ENCODE results near the gene CCL27.
A peak's percentile ranks its signal among the peaks of the same experiment; 100 is the strongest.

CCL27 gene

DNA sequence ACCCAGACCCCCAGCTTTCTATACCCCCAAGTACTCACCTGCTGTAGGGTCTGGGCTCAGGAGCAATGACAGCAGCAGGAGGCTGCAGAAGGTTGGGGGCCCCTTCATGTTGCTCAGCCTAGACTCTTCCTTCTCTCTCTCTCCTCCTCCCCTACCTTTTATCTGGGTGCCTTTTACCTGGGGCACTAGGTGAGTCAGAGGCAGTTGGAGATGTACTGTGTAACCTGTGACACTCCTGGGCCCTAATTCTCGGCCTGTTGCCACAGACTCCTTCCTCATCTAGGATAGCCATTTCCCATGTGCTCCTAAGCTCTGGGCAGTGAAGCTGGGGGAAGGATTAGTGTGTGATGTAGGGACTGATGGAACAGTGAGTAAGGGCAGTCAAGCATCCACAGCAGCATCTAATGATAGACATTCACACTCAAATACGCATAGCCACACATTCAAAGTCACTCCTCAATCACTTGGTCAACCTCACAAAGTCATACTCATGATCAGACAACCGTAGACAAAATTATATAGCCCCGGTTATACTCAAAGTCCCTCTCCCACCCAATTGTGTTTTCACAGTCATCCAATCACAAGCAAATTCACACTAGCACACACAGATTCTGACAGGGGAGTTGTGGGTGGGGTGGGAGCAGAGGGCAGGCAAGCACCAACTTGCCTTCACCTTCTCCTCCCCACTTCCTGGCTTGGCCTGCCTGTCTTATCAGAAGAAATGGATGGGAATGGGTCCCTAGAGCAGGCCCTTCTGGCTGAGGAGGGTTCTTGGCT is at the start of gene CCL27:
Gene CCL27 (minus strand): TSS at position 132 of the 777 bp plus-strand sequence. CDS start 24 bp downstream, at position 108.
- DNase-seq (ENCODE audit: low spot score) = no peak

- DNase-seq (ENCODE audit: low spot score) = no peak
Measured at GRCh38 chr9:34712140-34712539, 49.7 kb upstream of the CCL27 start.

DNA sequence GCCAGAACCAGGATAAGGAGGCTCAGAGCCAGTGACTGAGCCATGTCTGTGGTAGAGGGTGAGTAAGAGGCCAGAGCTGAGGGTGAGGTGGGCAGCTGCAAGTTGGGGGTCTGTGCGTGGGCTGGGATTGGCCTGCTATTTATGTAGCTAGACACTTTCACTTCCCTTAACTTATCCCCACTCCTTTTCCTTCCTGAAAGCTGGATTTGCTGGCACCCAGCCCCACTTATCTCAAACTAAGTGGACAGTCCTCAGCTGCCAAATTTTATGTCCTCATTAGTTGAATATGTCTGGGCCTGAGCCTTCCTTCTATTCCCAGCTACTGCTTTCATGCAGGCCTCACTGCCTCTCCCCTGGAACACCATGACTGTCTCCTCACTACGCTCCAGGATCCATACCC is 47.6 kb upstream of the CCL27 start, which contains the start of gene CCL21:
Gene CCL21 (minus strand): TSS at position 114 of the 400 bp plus-strand sequence. CDS start 70 bp downstream, at position 44.
- no peak for DNase-seq (ENCODE audit: low spot score)

- DNase-seq (ENCODE audit: low spot score) = no peak
Measured at GRCh38 chr9:34709196-34709978, 46.9 kb upstream of the CCL27 start.

DNA sequence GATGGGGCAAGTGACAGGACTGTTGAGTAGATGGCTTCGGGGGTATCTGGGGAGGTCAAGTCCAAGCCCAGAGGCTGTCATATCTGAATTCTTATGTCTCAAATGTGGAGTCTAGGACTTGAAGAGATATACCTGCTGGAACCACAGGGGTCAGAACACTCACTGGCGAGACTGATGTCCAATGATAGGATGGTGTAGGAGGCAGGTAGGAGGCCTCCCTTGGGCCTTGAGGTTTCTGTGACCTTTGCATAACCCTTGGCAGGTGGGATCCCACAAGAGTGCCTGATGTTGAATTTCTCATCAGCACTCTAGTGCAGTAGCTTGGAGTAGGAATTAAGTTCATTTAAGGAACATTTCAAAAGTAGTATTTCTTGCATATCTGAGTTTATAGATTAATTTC is 44.7 kb upstream of the CCL27 start:
- DNase-seq (ENCODE audit: low spot score) = no peak

DNA sequence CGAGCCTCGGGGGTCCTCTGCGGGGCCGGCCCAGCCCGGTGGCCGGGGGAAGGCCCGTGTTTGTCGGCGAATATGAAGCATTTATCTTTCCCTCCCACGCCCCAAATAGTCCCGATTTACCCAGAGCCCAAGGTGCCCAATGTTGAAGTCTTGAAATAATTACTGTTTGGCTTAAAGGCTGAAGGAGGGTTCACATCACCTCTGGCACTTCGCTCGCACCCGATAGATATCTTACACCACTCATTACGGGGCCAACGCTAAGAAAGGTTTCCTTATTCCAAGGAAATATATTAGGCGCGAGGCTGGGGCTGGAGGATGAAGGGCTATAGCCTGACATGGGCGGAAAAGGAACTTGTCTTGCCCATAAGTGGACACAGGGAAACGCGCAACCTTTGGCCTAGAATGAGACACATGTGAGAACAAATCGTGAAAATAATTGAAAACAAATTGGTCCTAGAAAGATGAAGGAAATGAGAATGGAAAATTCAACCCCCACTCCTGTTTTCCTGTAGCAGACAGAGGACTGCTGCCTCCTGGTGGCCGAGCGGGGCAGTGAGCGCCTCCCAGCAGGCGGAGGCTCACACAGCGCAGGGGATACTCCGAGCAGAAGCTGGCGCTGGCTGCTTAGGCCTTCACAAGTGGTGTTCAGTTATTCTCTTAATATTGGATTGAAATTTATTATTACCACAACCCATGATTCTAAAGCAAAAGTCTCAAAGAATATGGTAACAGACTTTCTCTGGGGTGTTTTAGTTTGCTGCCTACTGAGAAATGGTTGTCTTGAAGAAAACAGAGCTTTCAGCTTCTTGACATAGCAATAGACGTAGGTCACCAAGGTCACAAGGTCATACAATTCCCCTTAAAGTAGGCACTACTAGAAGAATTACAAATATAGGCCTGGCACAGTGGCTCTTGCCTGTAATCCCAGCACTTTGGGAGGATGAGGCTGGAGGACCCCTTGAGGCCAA is 39.6 kb upstream of the CCL27 start:
- DNase-seq (ENCODE audit: low spot score) = peak; percentile 78

DNA sequence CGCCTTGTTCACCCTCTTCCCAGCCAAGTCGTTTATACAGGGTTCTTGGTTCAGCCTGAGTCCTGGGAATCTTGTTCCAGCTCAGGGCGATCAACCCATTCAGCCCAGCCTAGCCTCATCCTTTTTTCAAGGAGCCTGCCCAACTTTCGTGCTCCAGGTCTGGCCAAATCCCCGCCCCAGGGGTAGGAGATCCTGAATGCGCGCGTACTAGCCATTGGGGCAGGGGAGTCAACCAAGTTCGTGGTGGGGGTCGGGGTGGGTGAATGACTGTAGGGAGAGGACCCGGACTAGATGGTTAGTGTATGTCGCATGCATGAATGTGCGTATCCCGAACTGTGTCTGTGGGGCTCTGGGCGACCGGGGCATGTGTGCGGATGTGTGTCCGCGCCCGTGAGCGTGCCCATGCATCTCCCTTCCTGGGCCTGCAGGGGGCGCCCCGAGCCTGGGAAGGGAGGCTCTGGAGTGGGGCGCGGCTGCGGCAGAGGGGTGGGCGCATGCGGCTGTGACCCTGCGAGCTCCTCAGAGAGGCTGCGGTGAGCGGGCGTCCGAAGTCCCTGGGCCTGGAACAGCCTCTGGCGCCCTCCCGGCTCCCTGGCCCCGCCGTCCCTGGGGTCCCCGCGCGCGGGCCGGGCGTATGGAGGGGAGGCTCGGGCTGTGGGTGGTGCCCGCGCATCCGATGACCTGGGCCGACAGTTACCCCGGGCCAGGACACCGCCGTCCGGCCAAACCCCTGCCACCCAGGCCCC is 38.7 kb upstream of the CCL27 start:
- peak; percentile 78 for DNase-seq (ENCODE audit: low spot score)

DNA sequence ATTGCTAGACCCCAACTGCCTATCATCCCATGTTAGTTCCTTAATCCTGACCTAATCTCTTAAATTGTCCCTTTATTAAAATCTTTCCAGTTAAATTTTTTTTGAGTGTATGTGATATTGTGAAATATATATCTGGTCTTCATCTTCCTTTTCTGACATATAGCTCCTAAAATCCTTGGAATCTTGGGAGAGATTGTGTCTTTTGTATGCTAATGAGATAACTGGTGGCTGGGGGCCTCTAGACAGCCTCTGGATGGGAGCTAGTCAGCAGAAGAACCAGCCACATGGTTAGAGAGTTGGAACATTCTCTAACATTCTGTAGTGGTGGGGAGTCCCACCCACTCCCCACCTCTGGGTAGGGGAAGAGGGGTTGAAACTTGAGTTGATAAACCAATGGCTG is 32.4 kb upstream of the CCL27 start:
- no peak for DNase-seq (ENCODE audit: low spot score)

DNA sequence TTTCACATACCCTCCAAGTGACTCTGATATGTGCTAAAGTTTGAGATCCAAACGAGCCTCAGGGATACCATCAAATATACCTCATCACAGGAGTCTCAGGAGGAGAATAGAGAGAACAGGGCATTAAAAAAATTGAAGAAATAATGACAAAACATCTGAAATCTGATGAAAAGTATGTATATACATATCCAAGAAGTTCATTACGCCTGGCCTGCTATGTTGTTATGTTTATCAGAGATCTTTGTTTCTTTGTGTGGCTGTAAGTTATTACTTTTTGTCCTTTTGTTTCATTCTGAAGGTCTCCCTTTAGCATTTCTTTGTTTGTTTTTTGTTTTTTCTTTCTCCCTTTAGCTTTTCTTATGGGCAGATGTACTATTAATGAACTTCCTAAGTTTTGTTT is 31.1 kb upstream of the CCL27 start:
- DNase-seq (ENCODE audit: low spot score) = no peak

DNA sequence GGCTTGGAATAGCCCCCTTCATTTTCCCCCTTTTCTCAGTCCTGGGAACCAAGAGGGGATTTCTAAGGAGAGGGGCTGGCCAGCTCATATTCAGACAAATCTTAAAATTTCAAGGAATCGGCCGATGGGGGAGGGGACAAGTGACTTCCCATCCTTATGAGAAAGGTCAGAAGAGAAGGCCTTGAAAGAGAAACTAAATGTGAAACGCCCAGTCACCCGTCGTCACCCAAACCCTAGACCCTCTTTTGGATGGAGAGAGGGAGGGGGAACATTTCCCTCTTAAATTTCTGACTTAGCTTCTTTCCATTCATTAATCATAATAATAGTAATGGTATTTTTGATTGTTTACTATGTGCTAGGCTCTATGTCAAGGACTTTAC is 29.5 kb upstream of the CCL27 start:
- no peak for DNase-seq (ENCODE audit: low spot score)

GRCh38 chr9:34690983-34691935 is 28.8 kb upstream of the CCL27 start, which contains the start of gene CCL19:
Gene CCL19 (minus strand): TSS chr9:34691276. CDS start chr9:34691139, 137 bp downstream.
- DNase-seq (ENCODE audit: low spot score) = no peak

DNA sequence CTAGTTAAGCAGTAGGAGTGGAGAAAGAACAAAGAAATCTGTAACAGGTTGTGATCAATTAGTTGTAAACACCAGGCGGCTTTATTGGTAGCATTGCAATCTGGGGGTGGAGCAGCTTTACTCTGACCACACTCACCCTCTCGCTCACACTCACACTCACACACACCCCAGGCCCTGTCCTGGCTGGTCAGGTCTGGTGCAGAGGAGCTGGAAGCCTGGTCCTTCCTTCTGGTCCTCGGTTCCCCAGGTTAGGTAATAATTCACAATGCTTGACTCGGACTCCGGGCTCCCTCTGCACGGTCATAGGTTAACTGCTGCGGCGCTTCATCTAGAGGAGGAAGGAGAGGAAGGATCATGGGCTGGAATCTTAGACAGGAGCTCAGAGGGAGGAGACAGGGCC is 27.1 kb upstream of the CCL27 start:
- no peak for DNase-seq (ENCODE audit: low spot score)

GRCh38 chr9:34689116-34689470 is 26.6 kb upstream of the CCL27 start:
- DNase-seq (ENCODE audit: low spot score) = no peak

DNA sequence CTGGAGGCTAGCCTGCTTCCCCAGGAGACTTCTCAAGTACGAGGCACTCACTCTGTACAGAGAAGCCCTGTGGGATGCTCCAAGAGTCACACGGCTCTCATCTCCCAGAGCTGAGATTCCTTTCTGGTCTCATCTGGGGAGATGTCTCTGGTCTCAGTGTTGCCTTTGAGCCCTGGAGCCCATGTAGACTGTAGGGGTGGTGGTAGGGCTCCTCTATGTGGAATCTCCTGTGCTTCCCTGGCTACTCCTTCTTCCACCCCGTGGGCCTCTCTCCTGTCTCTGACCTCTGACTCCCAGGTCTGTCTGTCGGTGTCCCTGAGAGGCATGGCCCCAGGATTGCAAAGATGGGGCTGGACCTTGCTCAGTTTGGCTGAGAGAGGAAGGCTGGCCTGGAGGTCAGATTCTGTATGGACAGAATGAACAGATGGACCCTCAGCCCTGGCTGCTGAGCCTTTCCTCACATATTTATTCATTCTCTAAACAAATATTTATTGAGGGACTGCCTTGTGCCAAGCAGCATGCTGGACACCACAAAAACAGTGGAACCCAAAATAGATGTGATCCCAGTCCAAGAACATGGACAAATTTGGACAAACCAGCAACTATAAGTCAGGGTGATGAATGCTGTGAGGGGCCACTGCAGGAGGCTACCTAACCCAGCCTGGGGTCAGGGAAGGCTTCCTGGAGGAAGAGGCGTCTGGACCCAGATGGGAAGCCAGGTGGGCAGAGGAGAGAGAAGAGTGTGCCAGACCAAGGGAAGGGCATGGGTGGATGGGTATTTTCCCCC is 26.1 kb upstream of the CCL27 start:
- no peak for DNase-seq (ENCODE audit: low spot score)

- no peak for DNase-seq (ENCODE audit: low spot score)
Measured at GRCh38 chr9:34687276-34688030, 25.0 kb upstream of the CCL27 start.

- DNase-seq (ENCODE audit: low spot score) = no peak
Measured at GRCh38 chr9:34686732-34687131, 24.3 kb upstream of the CCL27 start.

- DNase-seq (ENCODE audit: low spot score) = no peak
Measured at GRCh38 chr9:34686231-34686630, 23.8 kb upstream of the CCL27 start.

GRCh38 chr9:34685591-34685990 is 23.1 kb upstream of the CCL27 start:
- no peak for DNase-seq (ENCODE audit: low spot score)

- DNase-seq (ENCODE audit: low spot score) = no peak
Measured at GRCh38 chr9:34684816-34685215, 22.4 kb upstream of the CCL27 start.
